Fibroblast of the aortic adventitia (primary cell): Measurements from ENCODE around the gene NPBWR2. TPM values are rescaled to one million over a fixed set of nuclear protein-coding genes. Genes with fewer than 3 reads are reported as not detected.

ENCODE experiments used
- DNase-seq: peaks from one replicate; pipeline ENCODE4 v3.0.0-alpha.2; 2010; ENCODE audit warnings: low read depth
- H3K4me3 ChIP-seq: 2 replicates; pipeline ENCODE4 v1.5.1; 2011; ENCODE audit warnings: low read depth, mild to moderate bottlenecking, control low read depth, low read length, moderate library complexity
- CTCF ChIP-seq: IDR thresholded peaks from 2 replicates; pipeline ENCODE4 v1.5.1; 2011; ENCODE audit warnings: mild to moderate bottlenecking, low read length, control low read depth, inconsistent platforms; ENCODE audit not compliant: insufficient read depth
- total RNA-seq: library from RNA; depleted of rRNA; stranded (reverse); fragments of >200 nt; gene quantifications from 2 replicates; pipeline ENCODE4 v1.2.3, GENCODE V29; 2012; ENCODE audit warnings: low replicate concordance

The NPBWR2 gene
- total RNA-seq, 1 donor, result not detected

- TF ChIP-seq CTCF, result no peak
- DNase-seq, result no peak
- H3K4me3 ChIP-seq, result no peak overlapping the region
These were observed 35.2 kb upstream of the NPBWR2 start for GRCh38 chr20:64142590-64142989.

GRCh38 chr20:64140956-64141355, 33.6 kb upstream of the NPBWR2 start:
- DNase-seq, result no peak
- no peak for TF ChIP-seq CTCF
- no peak overlapping the region for H3K4me3 ChIP-seq

GRCh38 chr20:64140061-64140931, 32.9 kb upstream of the NPBWR2 start:
- no peak overlapping the region for H3K4me3 ChIP-seq
- no peak for DNase-seq
- no peak for TF ChIP-seq CTCF

GRCh38 chr20:64139199-64140060, 32.1 kb upstream of the NPBWR2 start:
- H3K4me3 ChIP-seq, result no peak overlapping the region
- no peak for TF ChIP-seq CTCF
- no peak for DNase-seq

GRCh38 chr20:64138276-64138815, 31.0 kb upstream of the NPBWR2 start:
- TF ChIP-seq CTCF, result no peak
- no peak overlapping the region for H3K4me3 ChIP-seq
- DNase-seq, result peak; percentile 12

GRCh38 chr20:64137598-64138031, 30.2 kb upstream of the NPBWR2 start:
- H3K4me3 ChIP-seq, result no peak overlapping the region
- DNase-seq, result no peak
- no peak for TF ChIP-seq CTCF
